NOMO-1 treated with DMSO at 0.1 percent for 48 hours (cell line): ENCODE measurements around the gene ALMS1.
"Not testable (repeated sequence)": the region's sequence is repeated elsewhere in the genome, so short reads cannot be mapped to it uniquely, and the experiment has no call there.

Source experiments
- DNase-seq: peaks from one replicate; lab custom pipeline; 2025; ENCODE audit not compliant: unreplicated experiment; lab: John Stamatoyannopoulos, UW

Gene ALMS1

GRCh38 chr2:73610111-73610510 lies 224.5 kb downstream of the ALMS1 start:
- no peak for DNase-seq

GRCh38 chr2:73611193-73611592 lies 225.6 kb downstream of the ALMS1 start:
- DNase-seq, result no peak

- DNase-seq, result no peak
Observed at GRCh38 chr2:73611867-73612266, 226.2 kb downstream of the ALMS1 start.

GRCh38 chr2:73614105-73614504 lies 228.5 kb downstream of the ALMS1 start:
- no peak for DNase-seq

- no peak for DNase-seq
Observed at GRCh38 chr2:73614997-73615396, 229.4 kb downstream of the ALMS1 start.

GRCh38 chr2:73619925-73620324 lies 234.3 kb downstream of the ALMS1 start:
- not testable (repeated sequence) for DNase-seq

- not testable (repeated sequence) for DNase-seq
Observed at GRCh38 chr2:73624036-73624435, 238.4 kb downstream of the ALMS1 start.

- DNase-seq, result not testable (repeated sequence)
Observed at GRCh38 chr2:73624625-73625024, 239.0 kb downstream of the ALMS1 start.

GRCh38 chr2:73626237-73626636 lies 240.6 kb downstream of the ALMS1 start:
- DNase-seq, result peak; percentile 33

GRCh38 chr2:73628493-73628892 lies 242.9 kb downstream of the ALMS1 start:
- DNase-seq, result not testable (repeated sequence)

GRCh38 chr2:73630662-73631266 lies 245.1 kb downstream of the ALMS1 start:
- DNase-seq, result not testable (repeated sequence)

GRCh38 chr2:73636977-73637376 lies 251.3 kb downstream of the ALMS1 start:
- not testable (repeated sequence) for DNase-seq

- no peak for DNase-seq
Observed at GRCh38 chr2:73638429-73638828, 252.8 kb downstream of the ALMS1 start.

- no peak for DNase-seq
Observed at GRCh38 chr2:73640511-73640911, 254.9 kb downstream of the ALMS1 start.

- DNase-seq, result no peak
Observed at GRCh38 chr2:73640946-73641766, 255.5 kb downstream of the ALMS1 start.

GRCh38 chr2:73641767-73642062 lies 256.1 kb downstream of the ALMS1 start:
- no peak for DNase-seq

- no peak for DNase-seq
Observed at GRCh38 chr2:73642338-73643018, 256.8 kb downstream of the ALMS1 start, which contains the start of gene NAT8. Gene NAT8, minus strand, starts transcription at chr2:73642422. Its CDS starts 794 bp downstream, at chr2:73641628.

- not testable (repeated sequence) for DNase-seq
Observed at GRCh38 chr2:73647690-73648089, 262.1 kb downstream of the ALMS1 start.

GRCh38 chr2:73651591-73652230 lies 266.1 kb downstream of the ALMS1 start:
- DNase-seq, result no peak

GRCh38 chr2:73652348-73652747 lies 266.7 kb downstream of the ALMS1 start:
- DNase-seq, result no peak

GRCh38 chr2:73654175-73654574 lies 268.5 kb downstream of the ALMS1 start:
- DNase-seq, result no peak
